Activated T-cell treated with anti-CD3 and anti-CD28 coated beads, Interleukin-2, amount 50 U/mL, for 48 hours (primary cell): ENCODE results near the gene APEH.

Experiments
- DNase-seq, 2 experiments: peaks; one replicate each; pipeline ENCODE4 v3.0.0-alpha.2; 2020

Gene APEH

DNA sequence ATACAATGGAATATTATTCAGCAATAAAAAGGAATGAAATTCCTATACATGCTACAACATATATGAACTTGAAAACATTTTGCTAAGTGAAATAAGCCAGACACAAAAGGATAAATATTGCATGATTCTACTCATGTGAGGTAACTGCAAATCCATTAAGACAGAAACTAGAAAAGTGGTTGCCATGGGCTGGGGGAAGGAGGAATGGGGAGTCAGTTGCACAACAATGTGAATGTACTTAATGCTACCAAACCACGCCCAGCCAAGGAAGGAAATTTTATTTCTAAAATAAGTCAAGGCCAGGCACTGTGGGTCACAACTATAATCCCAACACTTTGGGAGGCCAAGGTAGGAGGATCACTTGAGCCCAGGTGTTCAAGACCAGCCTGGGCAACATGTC lies 59.4 kb downstream of the APEH start:
- DNase-seq = peak in 1 of 2 experiments; percentile 10
